Testis (tissue), 3 donors: ENCODE measurements around the gene CTXND1. TPM values are rescaled to one million over a fixed set of nuclear protein-coding genes. Genes with fewer than 3 reads are reported as not detected.

Experiments used
- DNase-seq: peaks from one replicate; pipeline ENCODE4 v3.0.0-alpha.2; 2019
- H3K27ac ChIP-seq, 2 donors: fragments of 200-600 bp; sonication (generic); one replicate each; pipeline ENCODE4 v1.5.1; 2019
- H3K27me3 ChIP-seq: fragments of 200-600 bp; sonication (generic); one replicate; pipeline ENCODE4 v1.5.1; 2019
- H3K36me3 ChIP-seq: fragments of 200-600 bp; sonication (generic); one replicate; pipeline ENCODE4 v1.5.1; 2017; ENCODE audit warnings: low read depth; ENCODE audit errors: missing control alignments
- H3K4me1 ChIP-seq: fragments of 200-600 bp; sonication (generic); one replicate; pipeline ENCODE4 v1.5.1; 2019
- H3K4me3 ChIP-seq, 2 donors: fragments of 200-600 bp; sonication (generic); one replicate each; pipeline ENCODE4 v1.5.1; 2017 to 2019
- H3K9me3 ChIP-seq: fragments of 200-600 bp; sonication (generic); one replicate; pipeline ENCODE4 v1.5.1; 2017
- CTCF ChIP-seq, 3 experiments: fragments of 450-650 bp in 2 of 3; fragments of 200-600 bp in 1 of 3; sonication (generic) in 1 of 3; IDR thresholded peaks; one replicate each; pipeline ENCODE4 v1.5.1; 2016 to 2019; ENCODE audit warnings: antibody characterized with exemption in 3 of 3, mild to moderate bottlenecking in 2 of 3, moderate library complexity in 1 of 3
- POLR2A ChIP-seq: fragments of 450-650 bp; IDR thresholded peaks from one replicate; pipeline ENCODE4 v1.6.1; 2017; ENCODE audit warnings: antibody characterized with exemption, mild to moderate bottlenecking, moderate library complexity
- WGBS, 2 donors: methylation state at CpG; one replicate each; pipeline ENCODE4 v1.1.5; 2018; 5-methylcytosine and 5-hydroxymethylcytosine counted together
- intact Hi-C: fragments of 100-400 bp; cut with DNase I; formaldehyde crosslinking; loops from one replicate; pipeline ENCODE4 v1.15.1; 2023; ENCODE audit warnings: low total_unique reads
- polyA plus RNA-seq: library from polyadenylated mRNA; stranded (reverse); fragments of 350-450 nt; fragmentation: Illumina TruSeq; extraction: RNeasy Lipid Tissue Mini Kit (QIAGEN cat#74804); gene quantifications from one replicate; pipeline ENCODE4 v1.2.3, GENCODE V29; 2014; ENCODE audit warnings: low read depth, low replicate concordance; ENCODE audit not compliant: insufficient read depth
- total RNA-seq, 2 donors: library from RNA; depleted of rRNA; stranded (reverse); fragments of >200 nt; gene quantifications; one replicate each; pipeline ENCODE4 v1.2.3, GENCODE V29; 2016

Gene CTXND1
- total and polyA plus RNA-seq, 3 donors from 2014 or later: 0.06 to 1.6 TPM; not detected in 1

- WGBS, 2 donors: 95 to 97% methylated on average over 8 of the region's 8 CpGs
- TF ChIP-seq CTCF (IDR thresholded peaks at IDR 0.05): no peak
- H3K36me3 ChIP-seq: no peaks in the 10 kb centered on the region
- H3K27me3 ChIP-seq: no peaks in the 10 kb centered on the region
- H3K27ac ChIP-seq: no peak overlapping the region
- no peaks in the 10 kb centered on the region for H3K4me1 ChIP-seq
- intact Hi-C loops: loop anchor here (10.0 kb wide), 1 partner anchor 103 kb away; no protein-coding TSS in a partner anchor
- no peaks in the 10 kb centered on the region for H3K9me3 ChIP-seq
- no peak overlapping the region for H3K4me3 ChIP-seq
- DNase-seq: no peak
Observed at GRCh38 chr15:80167936-80168335, 84.1 kb downstream of the CTXND1 start.

- Histone ChIP-seq H3K27me3 (no peaks in the 10 kb centered on the region), H3K4me3 (no peak overlapping the region), H3K4me1 (peaks cover 8% of the 10 kb centered on the region), H3K9me3 (no peaks in the 10 kb centered on the region), H3K27ac (no peak overlapping the region), H3K36me3 (no peaks in the 10 kb centered on the region)
- DNase-seq: no peak
- 90 to 100% methylated on average over 1 of the region's 1 CpG for WGBS, 2 donors
- intact Hi-C loops: loop anchor here (10.0 kb wide), 1 partner anchor 99 kb away; no protein-coding TSS in a partner anchor
- TF ChIP-seq POLR2A: no peak
- TF ChIP-seq CTCF (IDR thresholded peaks at IDR 0.05): no peak
Observed at GRCh38 chr15:80163897-80164296, 88.1 kb downstream of the CTXND1 start.

- H3K36me3 ChIP-seq: no peaks in the 10 kb centered on the region
Observed at GRCh38 chr15:80163217-80163616, 88.8 kb downstream of the CTXND1 start.

GRCh38 chr15:80162059-80162554 lies 89.9 kb downstream of the CTXND1 start:
- no peak for TF ChIP-seq POLR2A
- no peak for TF ChIP-seq CTCF (IDR thresholded peaks at IDR 0.05)
- no peak for DNase-seq
- WGBS, 2 donors: 55 to 61% methylated on average over 6 of the region's 6 CpGs
- Histone ChIP-seq H3K27ac (no peak overlapping the region), H3K4me1 (peaks cover 8% of the 10 kb centered on the region), H3K4me3 (no peak overlapping the region), H3K9me3 (no peaks in the 10 kb centered on the region), H3K36me3 (no peaks in the 10 kb centered on the region), H3K27me3 (no peaks in the 10 kb centered on the region)
- intact Hi-C loops: loop anchor here (10.0 kb wide), 1 partner anchor 97 kb away; no protein-coding TSS in a partner anchor

More at GRCh38 chr15:80163217-80163616, 88.8 kb downstream of the CTXND1 start:
- no peak overlapping the region for H3K27ac ChIP-seq
- H3K27me3 ChIP-seq: no peaks in the 10 kb centered on the region
- peaks cover 8% of the 10 kb centered on the region for H3K4me1 ChIP-seq
- intact Hi-C loops: loop anchor here (10.0 kb wide), 1 partner anchor 98 kb away; no protein-coding TSS in a partner anchor
- WGBS, 2 donors: 88 to 90% methylated on average over 5 of the region's 5 CpGs
- DNase-seq: no peak
- TF ChIP-seq POLR2A: no peak
- no peak for TF ChIP-seq CTCF (IDR thresholded peaks at IDR 0.05)
- H3K4me3 ChIP-seq: no peak overlapping the region
- H3K9me3 ChIP-seq: no peaks in the 10 kb centered on the region

GRCh38 chr15:80161468-80162016 lies 90.5 kb downstream of the CTXND1 start:
- H3K9me3 ChIP-seq: no peaks in the 10 kb centered on the region
- no peak for DNase-seq
- intact Hi-C loops: loop anchor here (10.0 kb wide), 1 partner anchor 97 kb away; no protein-coding TSS in a partner anchor
- no peak overlapping the region for H3K4me3 ChIP-seq
- H3K4me1 ChIP-seq: peaks cover 11% of the 10 kb centered on the region
- H3K27me3 ChIP-seq: no peaks in the 10 kb centered on the region
- H3K36me3 ChIP-seq: no peaks in the 10 kb centered on the region
- no peak overlapping the region for H3K27ac ChIP-seq
- no peak for TF ChIP-seq POLR2A
- TF ChIP-seq CTCF (IDR thresholded peaks at IDR 0.05): no peak
- WGBS, 2 donors: 80 to 84% methylated on average over 6 of the region's 6 CpGs
